Keratinocyte (primary cell): ENCODE results near the gene CYP46A1. TPM values are rescaled to one million over a fixed set of nuclear protein-coding genes. Genes with fewer than 3 reads are reported as not detected.

ENCODE experiments used
- DNase-seq: peaks from one replicate; pipeline ENCODE4 v3.0.0-alpha.2; 2011; ENCODE audit warnings: low read depth, missing footprints, low spot score
- FAIRE-seq: peaks from 2 replicates; lab custom pipeline; 2011; peaks lifted over from hg19 to GRCh38; lab: Jason Lieb, UNC
- H2AFZ ChIP-seq: 2 replicates; pipeline ENCODE4 v1.6.0; 2012; ENCODE audit warnings: low read length, control low read depth, inconsistent platforms; ENCODE audit not compliant: control insufficient read depth
- H3K27ac ChIP-seq: 2 replicates; pipeline ENCODE4 v1.5.1; 2011; ENCODE audit warnings: low read length; ENCODE audit not compliant: control insufficient read depth, insufficient read depth
- H3K27me3 ChIP-seq: 3 replicates; pipeline ENCODE4 v1.6.0; 2011; ENCODE audit warnings: low read length; ENCODE audit not compliant: control insufficient read depth, insufficient read depth; ENCODE audit errors: extremely low read depth
- H3K36me3 ChIP-seq, 2 experiments: 2 replicates in 1 of 2; 3 replicates in 1 of 2; pipeline ENCODE4 v1.5.1; 2011; ENCODE audit warnings: low read length in 2 of 2, mild to moderate bottlenecking in 1 of 2; ENCODE audit not compliant: control insufficient read depth in 2 of 2, insufficient read depth in 2 of 2; ENCODE audit errors: extremely low read depth in 1 of 2
- H3K4me1 ChIP-seq: 3 replicates; pipeline ENCODE4 v1.5.1; 2011; ENCODE audit warnings: low read length; ENCODE audit not compliant: control insufficient read depth, insufficient read depth; ENCODE audit errors: extremely low read depth
- H3K4me2 ChIP-seq: 3 replicates; pipeline ENCODE4 v1.6.0; 2011; ENCODE audit warnings: low read depth, low read length; ENCODE audit not compliant: control insufficient read depth, insufficient read depth; ENCODE audit errors: extremely low read depth
- H3K4me3 ChIP-seq, 3 experiments: fragments of 200-600 bp in 1 of 3; sonication (generic) in 1 of 3; 2 replicates in 2 of 3; 3 replicates in 1 of 3; pipeline ENCODE4 v1.5.1; 2011 to 2016; ENCODE audit warnings: low read length in 3 of 3, mild to moderate bottlenecking in 3 of 3, control low read depth in 2 of 3, inconsistent platforms in 1 of 3, low read depth in 1 of 3, mixed read lengths in 1 of 3, mixed run types in 1 of 3, moderate library complexity in 1 of 3; ENCODE audit not compliant: control insufficient read depth in 2 of 3, insufficient read depth in 2 of 3; ENCODE audit errors: extremely low read depth in 1 of 3
- H3K79me2 ChIP-seq: 2 replicates; pipeline ENCODE4 v1.6.0; 2012; ENCODE audit warnings: low read length; ENCODE audit not compliant: control insufficient read depth, insufficient read depth
- H3K9ac ChIP-seq: 3 replicates; pipeline ENCODE4 v1.6.0; 2011; ENCODE audit warnings: low read length; ENCODE audit not compliant: control insufficient read depth, insufficient read depth; ENCODE audit errors: extremely low read depth
- H3K9me1 ChIP-seq: 3 replicates; pipeline ENCODE4 v1.6.0; 2011; ENCODE audit warnings: low read length; ENCODE audit not compliant: control insufficient read depth, insufficient read depth; ENCODE audit errors: extremely low read depth
- H3K9me3 ChIP-seq: 2 replicates; pipeline ENCODE4 v1.5.1; 2012; ENCODE audit warnings: low read depth, low read length; ENCODE audit not compliant: control insufficient read depth
- H4K20me1 ChIP-seq: 3 replicates; pipeline ENCODE4 v1.6.0; 2011; ENCODE audit warnings: low read length; ENCODE audit not compliant: control insufficient read depth, insufficient read depth; ENCODE audit errors: extremely low read depth
- EZH2 ChIP-seq: IDR thresholded peaks from one replicate; pipeline ENCODE4 v1.6.1; 2012; ENCODE audit warnings: inconsistent platforms, mild to moderate bottlenecking, low read length, moderate library complexity
- dilution Hi-C: fragments of 300-500 bp; cut with MboI; formaldehyde crosslinking; loops from one replicate; pipeline ENCODE4 v1.7.0; 2020; ENCODE audit warnings: low sequenced_read_pairs; ENCODE audit not compliant: extremely low pct_ligation_motif_present
- polyA plus RNA-seq, 5 experiments: library from polyadenylated mRNA; depleted of rRNA in 3 of 5; stranded (reverse) in 3 of 5; stranded (forward) in 1 of 5; unstranded in 1 of 5; fragments of >200 nt; gene quantifications; 1 replicate in 1 of 5; 2 replicates in 3 of 5; 3 replicates in 1 of 5; pipeline versions ENCODE4 v1.2.1 to v1.2.3, GENCODE V29; 2011 to 2012; ENCODE audit warnings: missing spikeins in 2 of 5, low read depth in 1 of 5, low replicate concordance in 1 of 5
- TF ChIP-seq, protein P1 (sequence below), 3 experiments: IDR thresholded peaks in 1 of 3; conservative IDR thresholded peaks in 1 of 3; optimal IDR thresholded peaks in 1 of 3; 2 replicates in 2 of 3; 3 replicates in 1 of 3; pipeline versions ENCODE3 to v1.5.1; 2011; ENCODE audit warnings: low read length in 3 of 3, mild to moderate bottlenecking in 3 of 3, moderate library complexity in 2 of 3, control low read depth in 1 of 3, inconsistent platforms in 1 of 3; ENCODE audit not compliant: insufficient read depth in 2 of 3; ENCODE audit errors: extremely low read depth in 1 of 3

CYP46A1 gene
- polyA plus RNA-seq, 1 donor (not counting 4 experiments of a cell fraction or from before 2014, with no cell fraction given) = 0.01 TPM

DNA sequence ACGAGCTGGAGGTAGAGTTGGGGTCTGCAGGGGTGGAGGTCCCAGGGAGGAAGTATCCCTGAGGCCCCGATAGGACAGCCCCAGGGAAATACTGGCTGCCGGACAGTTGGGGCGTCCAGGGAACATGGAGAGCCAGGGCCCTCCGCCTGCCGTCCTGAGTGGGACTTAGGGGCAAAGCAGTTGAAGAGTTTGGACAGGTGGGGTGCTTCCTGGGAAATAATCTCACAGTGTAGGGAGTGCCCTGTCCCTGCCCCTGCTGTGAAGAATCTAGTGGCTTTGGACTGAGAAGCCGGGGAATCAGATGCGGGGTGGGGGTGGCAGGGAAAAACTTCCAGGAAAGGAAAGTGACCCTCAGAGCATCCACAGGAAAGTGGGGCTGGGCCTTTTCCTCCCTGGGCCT lies 49.0 kb upstream of the CYP46A1 start:
- no peaks in the 10 kb centered on the region for H3K9me1 ChIP-seq
- TF ChIP-seq EZH2 = no peak
- TF ChIP-seq, protein P1, sequence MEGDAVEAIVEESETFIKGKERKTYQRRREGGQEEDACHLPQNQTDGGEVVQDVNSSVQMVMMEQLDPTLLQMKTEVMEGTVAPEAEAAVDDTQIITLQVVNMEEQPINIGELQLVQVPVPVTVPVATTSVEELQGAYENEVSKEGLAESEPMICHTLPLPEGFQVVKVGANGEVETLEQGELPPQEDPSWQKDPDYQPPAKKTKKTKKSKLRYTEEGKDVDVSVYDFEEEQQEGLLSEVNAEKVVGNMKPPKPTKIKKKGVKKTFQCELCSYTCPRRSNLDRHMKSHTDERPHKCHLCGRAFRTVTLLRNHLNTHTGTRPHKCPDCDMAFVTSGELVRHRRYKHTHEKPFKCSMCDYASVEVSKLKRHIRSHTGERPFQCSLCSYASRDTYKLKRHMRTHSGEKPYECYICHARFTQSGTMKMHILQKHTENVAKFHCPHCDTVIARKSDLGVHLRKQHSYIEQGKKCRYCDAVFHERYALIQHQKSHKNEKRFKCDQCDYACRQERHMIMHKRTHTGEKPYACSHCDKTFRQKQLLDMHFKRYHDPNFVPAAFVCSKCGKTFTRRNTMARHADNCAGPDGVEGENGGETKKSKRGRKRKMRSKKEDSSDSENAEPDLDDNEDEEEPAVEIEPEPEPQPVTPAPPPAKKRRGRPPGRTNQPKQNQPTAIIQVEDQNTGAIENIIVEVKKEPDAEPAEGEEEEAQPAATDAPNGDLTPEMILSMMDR (optimal IDR thresholded peaks at IDR 0.05 in 1 of 3, IDR thresholded peaks at IDR 0.05 in 1 of 3, conservative IDR thresholded peaks at IDR 0.05 in 1 of 3; ENCODE audit: extremely low read depth in 1 of 3, insufficient read depth in 2 of 3, low read length in 3 of 3) = no peak
- no peak for FAIRE-seq
- H3K79me2 ChIP-seq = no peaks in the 10 kb centered on the region
- H3K4me2 ChIP-seq = no peak overlapping the region
- no peaks in the 10 kb centered on the region for H3K36me3 ChIP-seq
- no peaks in the 10 kb centered on the region for H3K9me3 ChIP-seq
- H3K27me3 ChIP-seq = peaks cover 6% of the 10 kb centered on the region
- H2AFZ ChIP-seq = no peak overlapping the region
- DNase-seq = no peak
- H4K20me1 ChIP-seq = no peaks in the 10 kb centered on the region
- no peak overlapping the region for H3K27ac ChIP-seq
- no peak overlapping the region for H3K9ac ChIP-seq
- no peaks in the 10 kb centered on the region for H3K4me1 ChIP-seq
- H3K4me3 ChIP-seq = no peak overlapping the region
- dilution Hi-C loops = no loop called here

DNA sequence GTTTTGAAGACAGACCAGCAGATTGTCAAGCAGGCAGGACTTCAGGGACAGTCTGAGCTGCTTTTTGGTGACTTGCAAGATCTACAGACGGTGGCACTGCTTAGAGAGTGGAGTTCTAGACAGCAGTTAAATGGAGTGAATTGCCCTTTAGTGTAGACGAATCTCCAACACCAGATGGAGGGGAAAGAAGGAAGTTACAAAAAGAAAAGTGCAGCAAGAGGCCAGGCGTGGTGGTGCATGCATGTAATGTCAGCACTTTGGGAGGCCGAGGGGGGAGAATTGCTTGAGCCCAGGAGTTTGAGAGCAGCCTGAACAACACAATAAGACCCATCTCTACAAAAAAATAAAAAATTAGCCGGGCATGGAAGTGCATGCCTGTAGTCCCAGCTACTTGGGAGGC lies 47.6 kb upstream of the CYP46A1 start:
- H3K27me3 ChIP-seq = peaks cover 6% of the 10 kb centered on the region
- no peak overlapping the region for H3K9ac ChIP-seq
- no peak for DNase-seq
- no peaks in the 10 kb centered on the region for H3K79me2 ChIP-seq
- no peaks in the 10 kb centered on the region for H3K36me3 ChIP-seq
- no peak overlapping the region for H3K27ac ChIP-seq
- H3K4me2 ChIP-seq = no peak overlapping the region
- H4K20me1 ChIP-seq = no peaks in the 10 kb centered on the region
- H3K4me3 ChIP-seq = no peak overlapping the region
- no peaks in the 10 kb centered on the region for H3K9me1 ChIP-seq
- no peak for FAIRE-seq
- TF ChIP-seq, protein P1 (optimal IDR thresholded peaks at IDR 0.05 in 1 of 3, IDR thresholded peaks at IDR 0.05 in 1 of 3, conservative IDR thresholded peaks at IDR 0.05 in 1 of 3; ENCODE audit: extremely low read depth in 1 of 3, insufficient read depth in 2 of 3, low read length in 3 of 3) = no peak
- TF ChIP-seq EZH2 = no peak
- dilution Hi-C loops = no loop called here
- H2AFZ ChIP-seq = no peak overlapping the region
- H3K4me1 ChIP-seq = no peaks in the 10 kb centered on the region
- no peaks in the 10 kb centered on the region for H3K9me3 ChIP-seq
